ENCODE measurements around the gene RPS6KA2.

The RPS6KA2 gene

DNA sequence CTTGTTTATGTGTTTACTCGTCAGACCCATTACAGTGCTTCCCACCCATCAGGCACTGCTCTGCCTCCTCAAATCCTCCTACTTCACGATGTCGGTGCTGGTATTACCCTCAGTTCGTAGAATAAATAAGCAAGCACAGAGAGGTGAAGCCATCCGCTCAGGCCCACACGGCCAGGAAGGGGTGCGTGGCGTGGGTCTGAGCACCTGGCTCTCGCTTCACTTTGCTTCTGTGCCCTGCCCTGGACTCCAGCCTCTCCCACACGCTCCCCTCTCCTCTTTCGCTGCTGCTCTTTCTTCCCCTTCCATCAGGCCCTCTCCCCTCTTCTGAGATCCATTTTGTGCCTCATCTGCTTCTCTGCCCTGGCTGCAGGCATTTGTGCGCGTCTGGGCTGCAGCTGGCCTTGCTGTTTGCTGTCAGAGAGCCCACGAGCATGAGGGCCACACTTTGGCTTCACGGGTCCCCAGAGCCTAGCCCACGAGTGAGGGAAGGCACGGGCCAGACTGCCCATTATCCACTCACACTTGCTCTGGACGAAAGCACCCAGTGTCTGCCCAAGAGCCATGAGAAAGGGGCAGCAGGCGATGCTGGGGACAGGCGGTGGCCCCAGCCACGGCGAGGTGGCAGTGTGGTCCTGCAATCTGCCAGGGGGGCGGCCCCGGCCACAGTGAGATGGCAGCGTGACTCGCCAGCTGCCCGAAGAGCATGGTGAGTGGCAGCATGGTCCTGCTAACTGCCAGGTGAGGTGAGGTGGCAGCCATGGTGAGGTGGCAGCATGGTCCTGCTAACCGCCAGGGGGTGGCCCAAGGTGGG, 148.1 kb downstream of the RPS6KA2 start:
- no peak for DNase-seq

DNA sequence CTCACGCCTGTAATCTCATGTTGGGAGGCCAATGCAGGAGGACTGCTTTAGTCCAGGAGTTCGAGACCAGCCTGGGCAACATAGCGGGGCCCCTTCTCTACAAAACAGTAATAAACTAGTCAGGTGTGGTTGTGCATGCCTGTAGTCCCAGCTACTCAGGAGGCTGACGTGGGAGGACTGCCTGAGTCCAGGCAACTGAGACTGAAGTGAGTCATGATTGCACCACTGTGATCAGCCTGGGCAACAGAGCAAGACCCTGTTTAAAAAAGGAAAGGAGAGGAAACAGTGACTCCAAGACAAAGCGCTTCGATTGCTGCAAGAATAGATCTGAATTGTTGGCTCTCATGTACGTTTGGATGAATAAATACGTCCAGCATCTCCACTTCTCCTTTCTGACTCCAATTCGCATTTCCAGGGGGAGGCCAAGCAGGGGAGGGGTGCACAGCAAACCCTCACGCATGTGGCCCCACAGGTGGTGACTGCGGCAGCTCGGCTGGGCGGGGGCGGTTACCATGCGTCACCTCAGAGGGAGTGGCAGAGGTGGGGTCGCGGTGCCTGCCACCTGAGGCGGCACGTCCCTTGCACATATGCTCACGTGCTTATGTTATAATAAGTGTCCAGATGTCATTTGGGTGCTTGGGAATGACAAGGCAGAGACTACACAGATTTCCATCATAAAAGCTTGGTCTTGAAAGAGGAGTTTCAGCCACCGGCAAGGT, 149.2 kb downstream of the RPS6KA2 start:
- DNase-seq = no peak

DNA sequence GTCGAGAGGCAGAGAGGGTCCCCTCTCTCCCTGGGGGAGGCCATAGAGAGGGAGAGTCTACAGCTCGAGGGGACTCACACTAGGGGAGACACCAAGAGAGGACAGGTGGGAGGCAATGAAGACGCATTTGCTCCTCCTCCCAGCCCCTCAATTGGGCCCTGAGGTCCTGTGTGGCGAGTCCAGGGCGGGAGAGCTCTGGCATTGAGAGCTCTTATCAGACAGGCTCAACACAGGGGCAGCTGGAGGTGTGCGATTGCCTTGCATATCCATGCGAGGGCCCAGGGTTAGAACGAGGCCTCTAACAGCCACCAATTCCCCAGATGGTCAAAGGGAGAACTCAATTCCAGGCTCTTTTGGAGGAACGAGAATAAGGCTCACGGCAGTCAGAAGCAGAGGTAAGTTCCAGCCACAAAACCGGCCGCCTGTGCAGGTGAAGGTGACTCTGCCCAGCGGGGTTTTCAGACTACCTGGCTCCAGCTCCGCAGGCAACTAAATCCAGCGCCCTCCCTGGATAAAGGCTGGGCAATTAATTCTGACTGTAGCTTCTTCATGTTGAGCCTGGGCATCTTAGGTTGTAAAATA, 150.3 kb downstream of the RPS6KA2 start:
- DNase-seq = no peak

DNA sequence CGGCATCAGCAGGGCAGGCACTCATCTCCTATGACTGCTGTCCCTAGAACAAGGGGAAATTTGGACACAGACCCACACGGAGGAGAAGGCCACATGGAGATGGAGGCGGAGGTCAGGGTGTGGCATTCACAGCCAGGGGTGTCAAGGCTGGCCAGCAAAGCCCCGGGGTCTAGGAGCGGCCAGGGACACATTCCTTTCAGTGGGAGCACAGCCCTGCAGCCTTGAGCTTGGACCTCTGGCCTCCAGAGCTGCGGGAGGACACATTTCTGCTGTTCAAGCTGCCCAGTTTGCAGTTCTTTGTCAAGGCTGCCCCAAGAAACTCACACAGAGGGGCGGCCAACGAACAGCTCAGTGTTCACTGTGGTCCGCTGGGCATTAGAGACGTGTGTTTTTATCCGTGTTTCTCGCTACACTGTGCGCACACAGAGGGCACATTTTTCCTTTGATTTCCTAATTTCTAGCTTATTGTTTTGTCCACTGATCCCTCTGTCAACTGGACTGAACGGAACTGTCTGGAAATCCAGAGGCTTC, 150.9 kb downstream of the RPS6KA2 start:
- no peak for DNase-seq

DNA sequence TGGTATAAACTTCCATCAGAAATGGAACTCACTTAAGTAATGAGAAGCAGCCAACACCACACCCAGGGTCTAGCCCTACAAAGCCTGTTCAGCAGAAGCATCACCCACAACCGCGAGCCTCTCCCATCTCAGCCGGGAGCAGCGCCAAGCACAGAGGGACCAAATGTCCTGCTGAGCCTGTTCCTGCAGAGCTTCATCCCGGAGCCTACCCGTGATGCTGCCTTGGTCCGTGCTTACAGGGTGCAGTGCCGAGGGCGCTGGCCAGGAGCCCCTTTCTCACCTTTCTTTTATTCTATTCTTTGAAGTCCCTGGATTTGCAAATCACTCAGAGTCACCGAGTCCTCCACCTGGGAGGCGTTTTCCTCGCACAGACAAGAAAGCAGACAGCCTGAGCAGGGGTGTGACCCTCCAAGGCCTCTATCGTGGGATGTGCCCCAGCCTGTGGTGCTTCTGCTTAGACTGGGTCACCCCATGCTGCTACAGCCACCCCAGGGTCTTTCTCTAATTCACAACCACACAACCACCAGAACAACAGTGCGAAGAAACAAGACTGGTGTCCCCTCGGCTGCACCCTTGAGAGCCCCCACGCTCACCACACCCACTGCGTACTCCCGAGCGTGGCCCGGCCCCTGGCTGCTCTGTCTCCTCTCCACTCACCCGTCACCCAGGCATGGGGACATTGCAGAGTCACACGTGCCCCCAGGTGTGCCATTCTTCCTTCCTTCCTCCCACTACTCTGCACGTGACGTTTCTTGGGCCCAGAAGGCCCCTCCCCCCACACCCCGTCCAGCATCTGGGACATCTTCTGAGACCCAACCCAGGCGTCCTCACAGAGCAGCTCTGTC, 152.1 kb downstream of the RPS6KA2 start:
- DNase-seq = no peak

DNA sequence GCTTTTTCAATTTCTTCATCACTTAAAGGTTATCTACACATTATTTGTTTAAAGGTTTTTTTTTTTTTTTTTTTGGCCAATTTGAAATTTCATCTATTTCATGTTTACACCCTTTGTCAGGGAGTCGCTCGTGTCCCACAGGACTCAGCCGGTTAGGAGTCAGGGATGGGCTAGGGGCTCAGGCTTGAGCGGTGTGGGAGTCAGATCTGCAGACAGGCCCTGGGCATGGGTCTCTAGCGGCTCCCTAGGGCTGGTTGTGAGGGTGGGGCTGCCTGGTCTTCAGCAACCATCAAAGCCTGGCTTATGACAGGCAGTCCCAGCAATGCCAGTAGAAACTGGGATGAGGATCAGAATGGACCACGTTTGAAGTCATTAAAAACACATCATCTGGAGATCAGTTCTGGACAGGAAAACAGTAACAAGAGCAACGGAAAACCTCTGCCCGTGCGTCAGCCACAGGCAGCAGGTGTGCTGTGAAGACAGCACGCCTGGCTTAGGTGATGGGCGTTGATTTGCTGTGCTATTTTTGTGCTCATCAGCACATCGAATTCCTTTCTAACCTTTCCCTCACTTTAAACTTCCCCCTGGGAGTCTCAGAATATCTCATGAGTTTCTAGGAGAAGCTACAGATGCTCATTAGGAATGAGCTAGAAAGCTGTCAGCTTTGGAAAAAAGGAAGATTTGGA, 153.0 kb downstream of the RPS6KA2 start:
- DNase-seq = no peak

DNA sequence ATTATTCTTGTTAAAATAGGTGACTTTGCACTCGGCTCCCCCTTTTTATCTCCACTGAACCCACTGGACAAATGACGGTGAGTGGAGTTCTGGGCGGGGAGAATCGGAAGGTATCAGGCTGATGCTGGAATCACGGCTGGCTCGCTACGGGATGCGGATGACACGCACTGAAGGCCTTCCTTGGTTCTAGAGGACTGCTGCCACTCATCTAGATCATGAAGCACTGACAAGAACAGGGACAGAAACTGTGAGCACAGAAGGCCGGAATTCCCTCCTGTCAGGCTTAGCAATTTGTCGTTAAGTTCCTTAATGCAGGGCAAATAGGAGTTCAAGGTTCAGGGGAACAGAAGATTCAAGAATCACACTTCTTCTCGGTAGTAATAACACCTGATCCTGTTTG, 154.4 kb downstream of the RPS6KA2 start:
- DNase-seq = no peak

DNA sequence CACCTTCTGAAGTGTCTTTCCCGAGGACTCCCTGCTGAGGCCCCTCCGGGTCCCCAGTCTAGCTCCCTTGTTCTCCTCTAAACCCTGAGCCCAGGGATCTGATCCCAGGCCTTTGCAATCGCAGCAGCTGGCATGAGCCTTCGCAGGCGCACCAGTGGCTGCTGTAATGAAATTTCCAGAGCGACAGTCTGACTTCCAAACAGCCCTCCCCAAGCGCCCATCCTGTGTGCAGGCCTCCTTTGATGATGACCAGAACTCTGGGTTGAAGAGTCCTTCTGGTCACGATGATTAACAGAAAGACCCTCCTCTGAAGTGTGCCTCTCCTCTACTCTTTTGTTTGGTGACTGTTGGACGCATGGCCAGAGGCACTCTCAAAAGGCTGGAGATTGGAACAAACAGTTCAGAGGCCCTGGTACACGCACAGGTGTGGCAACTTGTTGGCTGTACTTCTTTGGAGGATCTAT, 155.2 kb downstream of the RPS6KA2 start:
- no peak for DNase-seq

DNA sequence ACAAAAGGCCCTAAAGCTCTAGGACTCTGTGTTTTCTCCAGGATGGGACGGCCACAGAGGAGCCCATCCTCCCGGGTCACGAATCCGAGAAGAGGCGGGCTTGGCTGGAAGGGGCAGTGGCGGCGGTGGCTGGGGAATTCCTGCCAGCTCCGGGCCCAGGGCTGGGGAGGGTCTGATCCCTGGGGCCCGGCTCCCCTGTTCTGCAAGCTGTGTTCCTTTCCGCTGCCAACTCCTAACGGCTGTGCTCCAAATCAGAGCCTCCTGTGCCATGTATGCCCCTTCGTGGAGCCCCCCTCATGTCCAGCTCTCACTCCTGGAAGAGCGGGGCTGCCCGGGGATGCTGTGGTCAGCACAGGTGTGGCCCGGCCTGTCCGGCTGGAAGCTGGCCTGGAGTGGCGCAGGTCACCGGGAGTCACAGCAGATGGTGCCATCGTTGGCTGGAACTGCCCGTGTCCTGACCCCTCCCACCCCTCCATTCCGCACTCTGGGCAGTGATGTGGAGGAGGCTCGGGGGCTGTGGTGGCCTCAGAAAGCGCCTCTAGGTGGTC, 156.1 kb downstream of the RPS6KA2 start:
- no peak for DNase-seq

DNA sequence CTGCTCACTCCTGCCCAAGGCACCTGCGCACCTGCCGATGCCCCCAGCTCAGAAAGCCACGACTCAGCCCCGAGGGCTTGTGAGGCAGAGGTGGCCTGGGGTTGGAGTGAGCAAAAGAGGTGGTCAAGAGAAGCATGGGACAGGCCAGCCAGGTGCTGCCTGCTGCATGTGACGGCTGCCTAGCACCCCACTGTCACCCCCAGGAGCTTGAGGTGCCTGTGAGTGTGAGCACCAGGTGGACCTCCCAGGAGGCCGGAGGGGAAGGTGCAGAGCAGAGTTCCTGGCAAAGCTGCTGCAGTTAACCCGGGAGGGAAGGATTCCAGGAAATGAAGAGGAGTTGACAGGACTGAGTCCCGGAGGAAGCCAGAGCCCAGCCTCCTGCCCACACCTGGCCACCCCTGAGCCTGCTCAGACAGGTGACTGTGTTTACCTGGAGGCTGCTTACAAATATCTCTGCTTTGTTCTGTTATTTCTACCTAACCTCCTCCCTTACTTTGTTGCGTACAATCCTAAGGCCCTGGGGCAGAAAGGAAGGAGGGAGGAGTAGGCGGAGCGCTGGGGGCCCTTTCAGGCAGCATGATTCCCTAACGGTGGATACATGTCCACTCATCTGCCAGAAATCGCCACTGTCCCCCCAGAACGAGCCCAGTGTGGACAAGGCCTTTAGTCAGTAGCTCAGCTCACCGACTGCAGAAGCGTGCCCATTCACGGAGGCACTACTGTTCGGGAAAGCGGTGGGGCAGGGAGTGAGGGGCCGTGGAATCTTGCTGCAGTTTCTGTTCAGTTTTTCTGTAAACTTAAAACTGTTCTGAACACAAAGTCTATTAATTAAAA, 156.8 kb downstream of the RPS6KA2 start:
- no peak for DNase-seq

DNA sequence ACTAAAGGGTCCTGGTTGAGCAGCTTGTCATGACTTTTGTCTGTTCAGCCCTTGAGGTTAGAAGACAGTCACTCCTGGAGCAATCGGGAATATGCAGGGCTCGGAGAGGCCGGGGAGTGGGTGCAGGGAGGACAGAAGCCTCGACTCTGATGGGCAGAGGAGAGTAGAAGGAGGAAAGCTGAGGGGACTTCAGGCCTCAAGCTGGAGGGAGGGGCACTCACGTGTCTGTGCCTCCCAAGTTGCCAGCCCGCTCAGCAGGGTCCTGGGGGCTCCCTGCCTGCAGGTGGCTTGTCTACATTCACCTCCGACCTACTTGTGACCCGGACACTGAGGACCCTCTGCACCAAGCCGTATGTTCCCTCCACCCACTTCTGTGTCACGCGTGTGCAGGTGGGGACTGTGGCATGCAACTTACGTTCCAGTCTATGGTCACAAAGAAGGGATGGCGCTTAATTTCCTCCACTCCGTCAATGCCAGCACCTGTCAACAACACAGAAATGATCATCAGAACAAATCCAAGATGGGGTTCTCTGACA, 157.6 kb downstream of the RPS6KA2 start:
- no peak for DNase-seq

DNA sequence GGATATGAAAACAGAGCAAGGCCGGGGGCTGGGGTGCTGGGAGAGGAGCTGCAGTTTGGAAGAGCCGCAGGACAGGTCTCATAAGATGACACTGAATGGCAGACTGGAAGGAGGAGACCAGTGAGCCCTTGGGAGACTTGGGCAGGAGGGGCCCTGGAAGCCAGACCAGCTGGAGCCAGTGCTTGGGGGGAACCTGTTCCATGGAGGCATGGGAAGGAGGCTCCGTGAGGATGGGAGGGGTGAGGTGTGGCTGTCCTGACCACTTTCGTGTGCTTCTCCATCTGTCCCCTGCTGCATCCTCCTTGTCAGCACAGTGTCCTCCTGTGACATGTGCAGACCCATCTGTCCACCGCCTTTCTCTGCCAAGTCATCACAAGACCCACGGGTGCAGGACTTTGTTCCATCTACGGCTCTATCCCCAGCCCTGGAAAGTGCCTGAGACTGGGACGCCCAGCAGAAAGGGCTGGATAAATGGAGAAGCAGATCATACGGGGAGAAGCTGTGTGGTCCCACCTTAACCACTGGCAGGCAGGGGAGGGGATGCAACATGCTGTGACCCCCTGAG, 159.5 kb downstream of the RPS6KA2 start:
- DNase-seq = no peak

DNA sequence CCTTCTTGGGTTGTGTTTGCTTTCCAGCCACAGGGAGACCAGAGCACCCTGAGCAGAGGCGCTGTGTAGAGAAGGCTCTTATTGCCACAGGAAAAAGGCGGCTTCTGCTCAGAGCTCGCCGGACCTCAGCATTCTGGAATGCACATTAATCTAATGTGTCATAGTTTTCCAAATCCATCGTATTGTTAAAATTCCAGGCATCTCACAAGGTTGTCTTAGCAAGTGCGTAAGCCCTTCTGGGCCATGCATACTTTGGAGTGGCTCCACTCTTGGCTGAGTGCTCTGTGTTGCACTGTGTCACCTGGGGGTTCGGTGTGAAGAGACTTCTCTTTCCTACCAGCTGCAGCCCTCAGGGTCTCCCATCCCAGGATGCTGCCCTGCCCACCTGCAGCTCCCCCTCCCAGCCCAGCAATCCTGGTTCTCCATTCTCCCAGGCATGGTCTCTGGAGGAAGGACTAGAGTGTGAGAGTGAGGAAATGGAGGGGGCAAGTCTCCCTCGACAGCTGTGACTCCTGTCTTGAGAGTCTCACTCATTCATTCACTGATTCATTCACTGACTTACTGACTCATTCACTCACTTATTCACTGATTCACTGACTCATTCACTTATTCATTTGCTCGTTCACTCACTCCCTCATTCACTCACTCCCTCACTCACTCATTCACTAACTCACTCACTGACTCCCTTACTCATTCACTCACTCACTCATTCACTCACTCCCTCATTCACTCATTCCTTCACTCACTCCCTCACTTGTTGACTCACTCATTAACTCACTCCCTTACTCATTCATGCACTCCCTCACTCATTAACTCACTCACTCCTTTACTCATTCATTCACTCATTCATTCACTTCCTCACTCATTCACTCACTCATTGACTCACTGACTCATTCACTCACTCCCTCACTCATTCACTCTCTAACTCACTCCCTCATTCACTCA, 160.6 kb downstream of the RPS6KA2 start:
- DNase-seq = no peak

DNA sequence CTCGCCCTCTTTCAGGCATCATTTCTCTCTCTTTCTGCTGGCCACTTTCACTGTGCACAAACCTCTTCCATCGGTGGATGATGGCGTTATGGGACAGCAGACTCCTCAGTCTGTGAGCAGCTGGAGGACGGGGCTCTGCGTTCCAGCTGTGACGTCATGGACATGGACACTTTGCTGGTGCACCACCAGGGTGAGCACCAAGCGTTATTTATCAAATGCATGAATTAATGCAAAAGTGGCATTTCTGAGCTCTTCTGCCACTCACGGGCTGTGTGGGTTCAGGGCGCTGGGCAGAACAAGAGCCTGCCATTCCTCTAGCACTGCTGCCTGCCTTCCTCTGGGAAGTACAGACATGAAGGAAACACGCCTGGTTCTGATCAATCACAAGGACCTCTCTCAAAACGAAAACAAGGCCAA, 161.4 kb downstream of the RPS6KA2 start:
- DNase-seq = peak; percentile 70

DNA sequence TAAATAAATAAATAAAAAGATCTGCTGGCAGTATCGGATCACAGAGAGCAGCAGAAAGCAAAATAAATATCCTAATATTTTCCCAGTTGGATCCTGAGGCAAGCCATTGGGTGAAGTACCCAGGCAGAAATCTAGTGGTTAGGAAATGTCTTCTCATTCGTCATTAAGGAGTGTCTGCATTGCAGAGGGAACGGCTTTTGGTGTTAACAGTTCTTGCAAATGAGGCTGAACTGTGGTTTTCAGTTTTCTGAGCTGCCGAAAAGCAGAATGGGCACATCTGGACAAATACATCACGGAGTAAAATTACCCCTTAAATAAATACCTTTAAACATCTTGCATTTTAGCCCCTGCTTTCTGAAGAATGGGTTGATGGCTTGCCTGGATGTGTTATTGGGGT, 162.1 kb downstream of the RPS6KA2 start:
- no peak for DNase-seq

DNA sequence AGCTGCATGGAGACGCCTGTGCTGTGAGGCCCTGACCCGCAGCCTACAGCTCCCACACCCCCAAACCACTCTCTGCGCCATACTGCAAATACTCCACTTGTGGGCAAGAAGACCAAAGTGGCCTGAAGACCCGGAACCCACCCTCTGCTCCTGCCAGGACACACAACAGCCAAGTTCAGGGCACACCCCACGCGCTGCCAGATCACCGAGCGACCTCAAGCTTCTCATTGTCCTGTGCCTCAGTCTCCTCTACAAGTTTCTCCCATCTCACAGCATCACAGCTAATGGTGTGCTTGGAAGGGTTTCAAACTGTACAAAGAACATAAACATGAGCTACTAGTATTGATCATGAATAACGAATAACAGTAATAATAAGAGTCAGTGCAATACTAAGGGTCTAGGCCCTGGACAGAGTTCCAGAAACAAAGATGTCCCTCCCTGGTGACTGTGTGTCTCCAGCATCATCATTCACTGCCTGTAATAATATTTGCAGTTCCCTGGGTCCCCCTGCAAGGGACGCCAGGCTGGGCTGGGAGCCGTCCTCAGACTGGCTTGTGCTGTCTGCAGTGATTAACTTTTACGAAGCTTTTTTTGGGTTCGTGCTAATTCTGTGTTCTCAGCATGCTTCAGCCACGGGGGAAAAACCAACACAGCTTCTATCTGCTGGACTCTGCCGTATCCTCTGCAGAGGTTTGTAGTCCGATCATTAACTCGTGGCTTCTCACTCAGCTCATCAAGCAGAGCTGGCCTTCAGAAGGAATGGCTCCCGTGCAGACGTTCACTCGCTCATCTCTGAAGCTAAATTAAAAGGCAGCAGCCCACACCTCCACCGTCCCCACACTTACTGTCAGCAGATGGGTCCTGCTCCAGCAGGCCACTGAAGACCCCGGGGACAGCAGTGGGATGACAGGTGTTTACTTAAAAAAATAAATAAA, 162.7 kb downstream of the RPS6KA2 start:
- no peak for DNase-seq

DNA sequence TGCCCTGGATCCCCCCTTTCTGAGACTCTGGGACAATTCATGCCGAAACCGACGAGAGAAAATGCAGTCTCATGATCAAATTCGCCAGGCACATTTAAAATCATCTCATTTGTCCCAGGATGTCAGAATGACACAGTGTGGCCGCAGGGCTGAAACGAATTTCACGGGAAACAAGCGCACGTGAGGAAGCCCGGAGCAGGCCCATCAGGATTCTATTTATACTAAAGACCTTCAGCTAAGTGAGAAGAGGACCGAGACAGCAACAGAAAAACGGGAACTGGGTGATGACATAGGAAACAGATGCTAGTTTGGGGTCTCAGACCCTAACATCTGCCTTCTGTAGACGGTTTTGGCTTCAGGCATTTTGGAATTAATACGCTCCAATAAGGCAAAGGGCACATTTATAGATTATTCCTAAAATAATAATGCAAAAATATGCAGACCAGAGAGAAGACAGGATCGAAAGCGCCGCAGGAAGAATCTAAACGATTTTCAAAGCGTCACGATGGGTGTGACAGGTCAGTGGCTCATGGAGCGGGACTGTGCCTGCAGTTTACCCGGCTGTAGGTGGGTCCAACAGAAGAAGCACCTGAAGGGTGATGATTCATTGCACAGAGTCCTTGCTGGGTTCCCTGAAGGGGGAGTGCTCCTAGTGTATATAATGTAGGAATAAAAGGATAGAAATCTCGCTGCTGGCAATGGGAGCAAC, 163.5 kb downstream of the RPS6KA2 start:
- DNase-seq = no peak
